ENCODE data around the gene KCNQ5. TPM values are rescaled to one million over a fixed set of nuclear protein-coding genes. Genes with fewer than 3 reads are reported as not detected.

KCNQ5 gene
- total and polyA plus RNA-seq, 10 of the 15 experiments (the other 5 are each of a cell fraction or from before 2014, with no cell fraction given), result 0.60 to 16.2 (median 3.2) TPM

Small RNA genes lying within 50 kb of the gene (microRNA-seq; reads per million reads assigned to microRNA genes)
- gene MIR4282, result not detected

Small RNA genes lying within 50 kb of the gene (small RNA-seq; reads per million reads assigned to genes)
- gene MIR4282, result not detected

Data from GM12878 (cell line).